ENCODE data around the gene MRPL2.

The MRPL2 gene

GRCh38 chr6:43060755-43061633 is 1.8 kb upstream of the MRPL2 start:
- Histone ChIP-seq H3K36me3 (ENCODE audit: control insufficient read depth in 4 of 4, insufficient read depth in 4 of 4, low read length in 3 of 4) (peaks cover 4 to 21% (median 10%) of the 10 kb centered on the region in 4 experiments), H3K9me3 (ENCODE audit: control extremely low read depth in 1 of 5, control insufficient read depth in 4 of 5, insufficient read depth in 2 of 5, low read depth in 1 of 5, low read length in 4 of 5) (no peaks in the 10 kb centered on the region), H3K4me3 (ENCODE audit: control insufficient read depth in 1 of 7, extremely low read depth in 1 of 7, insufficient read depth in 4 of 7, low read depth in 2 of 7, low read length in 6 of 7) (peak overlapping the region in 3 of 7 experiments; percentile 99 to 100 (median 99)), H3K27ac (ENCODE audit: insufficient read depth in 1 of 2, low read depth in 1 of 2, low read length in 2 of 2, poor library complexity in 1 of 2, severe bottlenecking in 2 of 2) (no peak overlapping the region), H3K27me3 (replicated peaks in 2 of 5; ENCODE audit: control insufficient read depth in 4 of 5, insufficient read depth in 5 of 5, low read length in 4 of 5) (no peaks in the 10 kb centered on the region), H3K4me1 (ENCODE audit: control extremely low read depth in 1 of 4, control insufficient read depth in 4 of 4, insufficient read depth in 4 of 4, low read length in 3 of 4) (peaks cover 9 to 23% (median 18%) of the 10 kb centered on the region in 4 experiments)
- no peak for DNase-seq
- ChIA-PET POLR2A (no interaction called here), CTCF (interaction anchor here (0.5 to 1.6 kb wide), 6 partner anchors 12 to 321 kb away, joined by 3 to 5 read pairs (median 3); partner anchors contain the start of gene PTK7)
- 98% methylated on average over 12 of the region's 12 CpGs for WGBS (ENCODE audit: insufficient coverage)

DNA sequence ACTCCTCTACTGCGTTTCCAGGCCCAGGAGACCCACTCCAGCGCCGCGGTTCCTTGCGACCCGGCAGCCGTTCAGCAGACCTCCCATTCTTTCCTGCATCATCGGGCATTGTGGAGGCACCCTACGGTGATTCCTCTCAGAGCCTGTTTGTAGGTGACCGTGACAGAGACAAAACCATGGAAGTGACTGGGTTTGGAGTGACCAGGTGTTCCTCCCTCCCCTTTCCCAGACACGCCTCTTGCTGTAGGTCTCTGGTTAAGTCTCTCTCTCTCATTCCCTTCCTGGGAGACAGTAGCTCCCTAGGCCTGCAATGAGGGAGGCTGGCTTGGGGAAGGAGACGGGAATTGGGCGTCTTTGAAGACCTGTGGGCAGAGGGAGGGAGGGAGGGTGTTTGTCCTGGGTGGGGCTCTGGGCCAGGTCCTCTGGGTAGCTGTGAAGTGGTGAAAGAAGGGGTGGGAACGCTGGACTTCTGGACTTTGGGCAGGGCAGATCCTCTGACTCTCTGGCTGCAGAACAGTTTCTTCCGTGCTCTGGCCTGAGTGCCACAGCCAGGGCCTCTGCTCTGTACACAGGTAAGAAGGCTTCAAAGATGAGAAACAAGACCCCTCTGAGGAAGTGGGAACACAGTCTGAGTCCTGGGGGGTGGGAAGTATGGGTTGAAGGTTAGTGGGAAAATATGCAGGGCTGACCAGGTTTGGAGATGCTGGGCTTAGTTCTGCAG is 960 bp upstream of the MRPL2 start:
- H3K4me3 ChIP-seq (ENCODE audit: control insufficient read depth in 1 of 7, extremely low read depth in 1 of 7, insufficient read depth in 4 of 7, low read depth in 2 of 7, low read length in 6 of 7) = peak overlapping the region; percentile 74 to 100 (median 98)
- POLR2A ChIA-PET = interaction anchor here (1.0 kb wide), 1 partner anchor 81 kb away, joined by 3 read pairs; the partner anchor contains the start of gene PEX6
- H3K36me3 ChIP-seq (ENCODE audit: control insufficient read depth in 4 of 4, insufficient read depth in 4 of 4, low read length in 3 of 4) = peaks cover 4 to 23% (median 13%) of the 10 kb centered on the region in 4 experiments
- no peaks in the 10 kb centered on the region for H3K27me3 ChIP-seq (replicated peaks in 2 of 5; ENCODE audit: control insufficient read depth in 4 of 5, insufficient read depth in 5 of 5, low read length in 4 of 5)
- H3K27ac ChIP-seq (ENCODE audit: insufficient read depth in 1 of 2, low read depth in 1 of 2, low read length in 2 of 2, poor library complexity in 1 of 2, severe bottlenecking in 2 of 2) = peak overlapping the region; percentile 97 to 99
- CTCF ChIA-PET = interaction anchor here (0.5 to 2.2 kb wide), 6 partner anchors 9 to 322 kb away, joined by 3 to 8 read pairs (median 4); partner anchors contain the start of gene PTK7
- DNase-seq = no peak
- WGBS (ENCODE audit: insufficient coverage) = 8% methylated on average over 11 of the region's 15 CpGs
- H3K9me3 ChIP-seq (ENCODE audit: control extremely low read depth in 1 of 5, control insufficient read depth in 4 of 5, insufficient read depth in 2 of 5, low read depth in 1 of 5, low read length in 4 of 5) = no peaks in the 10 kb centered on the region
- H3K4me1 ChIP-seq (ENCODE audit: control extremely low read depth in 1 of 4, control insufficient read depth in 4 of 4, insufficient read depth in 4 of 4, low read length in 3 of 4) = peaks cover 9 to 23% (median 18%) of the 10 kb centered on the region in 4 experiments

DNA sequence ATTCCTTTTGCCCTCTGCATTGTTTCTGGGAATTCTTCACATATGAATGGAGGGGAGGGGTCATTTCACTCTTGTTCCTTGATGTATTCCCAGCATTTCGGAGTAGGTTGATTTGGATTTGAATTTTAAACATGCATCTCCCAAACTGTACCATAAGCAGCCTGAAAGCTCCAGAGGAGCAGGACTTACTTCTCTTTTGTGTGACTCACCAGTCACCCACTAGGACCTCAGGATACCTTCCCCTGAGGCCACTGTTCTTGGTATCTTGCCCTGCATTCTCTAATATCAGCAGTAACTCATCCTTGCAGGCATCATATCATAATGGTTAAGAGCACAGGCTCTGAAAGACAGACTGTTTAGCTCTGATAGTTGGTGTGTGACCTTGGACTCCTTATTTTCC is 703 bp downstream of the MRPL2 start:
- no peaks in the 10 kb centered on the region for H3K27me3 ChIP-seq (replicated peaks in 2 of 5; ENCODE audit: control insufficient read depth in 4 of 5, insufficient read depth in 5 of 5, low read length in 4 of 5)
- peak overlapping the region in 6 of 7 experiments; percentile 80 to 100 (median 98) for H3K4me3 ChIP-seq (ENCODE audit: control insufficient read depth in 1 of 7, extremely low read depth in 1 of 7, insufficient read depth in 4 of 7, low read depth in 2 of 7, low read length in 6 of 7)
- CTCF ChIA-PET = interaction anchor here (0.8 to 2.2 kb wide), 3 partner anchors 13 to 85 kb away, joined by 3 to 8 read pairs (median 6); no protein-coding TSS in a partner anchor
- POLR2A ChIA-PET = no interaction called here
- H3K27ac ChIP-seq (ENCODE audit: insufficient read depth in 1 of 2, low read depth in 1 of 2, low read length in 2 of 2, poor library complexity in 1 of 2, severe bottlenecking in 2 of 2) = peak overlapping the region; percentile 97 to 99
- WGBS (ENCODE audit: insufficient coverage) = no CpG with 5 or more reads among the region's 1 CpG
- peaks cover 4 to 21% (median 17%) of the 10 kb centered on the region in 4 experiments for H3K36me3 ChIP-seq (ENCODE audit: control insufficient read depth in 4 of 4, insufficient read depth in 4 of 4, low read length in 3 of 4)
- DNase-seq = peak in 2 of 3 donors; percentile 15 to 20
- H3K4me1 ChIP-seq (ENCODE audit: control extremely low read depth in 1 of 4, control insufficient read depth in 4 of 4, insufficient read depth in 4 of 4, low read length in 3 of 4) = peaks cover 9 to 30% (median 23%) of the 10 kb centered on the region in 4 experiments
- no peaks in the 10 kb centered on the region for H3K9me3 ChIP-seq (ENCODE audit: control extremely low read depth in 1 of 5, control insufficient read depth in 4 of 5, insufficient read depth in 2 of 5, low read depth in 1 of 5, low read length in 4 of 5)

GRCh38 chr6:43055966-43056365 is 3.3 kb downstream of the MRPL2 start:
- Histone ChIP-seq H3K4me1 (ENCODE audit: control extremely low read depth in 1 of 4, control insufficient read depth in 4 of 4, insufficient read depth in 4 of 4, low read length in 3 of 4) (peaks cover 9 to 43% (median 38%) of the 10 kb centered on the region in 4 experiments), H3K9me3 (ENCODE audit: control extremely low read depth in 1 of 5, control insufficient read depth in 4 of 5, insufficient read depth in 2 of 5, low read depth in 1 of 5, low read length in 4 of 5) (no peaks in the 10 kb centered on the region), H3K27ac (ENCODE audit: insufficient read depth in 1 of 2, low read depth in 1 of 2, low read length in 2 of 2, poor library complexity in 1 of 2, severe bottlenecking in 2 of 2) (no peak overlapping the region), H3K27me3 (replicated peaks in 2 of 5; ENCODE audit: control insufficient read depth in 4 of 5, insufficient read depth in 5 of 5, low read length in 4 of 5) (no peaks in the 10 kb centered on the region), H3K4me3 (ENCODE audit: control insufficient read depth in 1 of 7, extremely low read depth in 1 of 7, insufficient read depth in 4 of 7, low read depth in 2 of 7, low read length in 6 of 7) (no peak overlapping the region), H3K36me3 (ENCODE audit: control insufficient read depth in 4 of 4, insufficient read depth in 4 of 4, low read length in 3 of 4) (peaks cover 0 to 32% (median 17%) of the 10 kb centered on the region in 4 experiments)
- ChIA-PET CTCF (interaction anchor here (1.3 to 3.0 kb wide), 2 partner anchors 8 to 70 kb away, joined by 3 to 11 read pairs; no protein-coding TSS in a partner anchor), POLR2A (no interaction called here)
- no peak for DNase-seq
- 100% methylated on average over 4 of the region's 8 CpGs for WGBS (ENCODE audit: insufficient coverage)

- Histone ChIP-seq H3K4me3 (ENCODE audit: control insufficient read depth in 1 of 7, extremely low read depth in 1 of 7, insufficient read depth in 4 of 7, low read depth in 2 of 7, low read length in 6 of 7) (peak overlapping the region in 5 of 7 experiments; percentile 81 to 93 (median 84)), H3K4me1 (ENCODE audit: control extremely low read depth in 1 of 4, control insufficient read depth in 4 of 4, insufficient read depth in 4 of 4, low read length in 3 of 4) (peaks cover 7 to 33% (median 28%) of the 10 kb centered on the region in 4 experiments), H3K36me3 (ENCODE audit: control insufficient read depth in 4 of 4, insufficient read depth in 4 of 4, low read length in 3 of 4) (peaks cover 2 to 44% (median 24%) of the 10 kb centered on the region in 4 experiments), H3K9me3 (ENCODE audit: control extremely low read depth in 1 of 5, control insufficient read depth in 4 of 5, insufficient read depth in 2 of 5, low read depth in 1 of 5, low read length in 4 of 5) (no peaks in the 10 kb centered on the region), H3K27ac (ENCODE audit: insufficient read depth in 1 of 2, low read depth in 1 of 2, low read length in 2 of 2, poor library complexity in 1 of 2, severe bottlenecking in 2 of 2) (peak overlapping the region; percentile 69 to 90), H3K27me3 (replicated peaks in 2 of 5; ENCODE audit: control insufficient read depth in 4 of 5, insufficient read depth in 5 of 5, low read length in 4 of 5) (no peaks in the 10 kb centered on the region)
- CTCF ChIA-PET = interaction anchor here (0.6 to 3.0 kb wide), 8 partner anchors 10 to 393 kb away, joined by 3 to 11 read pairs (median 3); partner anchors contain the start of gene KLHDC3
- WGBS (ENCODE audit: insufficient coverage) = 89% methylated on average over 14 of the region's 17 CpGs
- POLR2A ChIA-PET = interaction anchor here (0.6 to 1.1 kb wide), 5 partner anchors 11 to 1157 kb away, joined by 3 to 7 read pairs (median 5); partner anchors contain the start of genes KLHDC3 and MEA1
- DNase-seq = no peak
Measured at GRCh38 chr6:43054206-43054943, 4.9 kb downstream of the MRPL2 start.

DNA sequence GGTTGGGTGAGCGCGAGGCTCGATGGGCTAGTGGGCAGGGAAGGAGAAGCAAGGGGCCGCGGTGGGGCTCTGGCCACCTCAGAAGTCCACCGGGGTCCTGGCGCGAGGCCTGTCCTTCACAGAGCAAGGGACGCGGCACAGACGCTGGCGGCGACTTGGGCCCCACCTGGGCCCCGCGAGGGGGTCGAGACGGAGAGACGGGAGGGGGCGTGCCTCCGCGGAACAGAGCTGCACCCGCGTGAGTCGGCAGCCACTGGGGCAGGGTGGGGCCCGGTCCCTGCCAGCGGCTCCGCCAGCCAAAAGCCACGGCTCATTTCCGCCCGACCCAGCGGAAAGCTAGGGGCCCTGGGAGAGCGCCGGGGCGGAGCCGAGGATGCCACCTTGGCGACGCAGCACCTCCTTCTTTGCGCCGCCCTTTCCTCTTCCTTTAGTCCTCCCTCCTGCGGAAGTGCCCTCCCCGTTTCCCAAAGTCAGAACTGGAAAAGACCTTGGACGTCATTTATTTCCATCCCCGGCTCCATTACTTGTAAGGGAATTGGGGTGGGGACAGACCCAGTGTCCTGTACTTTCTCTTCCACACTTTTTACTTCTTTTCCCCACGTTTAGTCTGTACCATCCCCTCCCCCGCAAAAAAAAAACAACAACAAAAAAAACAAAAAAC is 5.6 kb downstream of the MRPL2 start, which contains the start of gene CUL7:
TSS of gene CUL7 (minus strand) at position 307 of the 661 bp plus-strand sequence. CDS start 1,063 bp downstream, outside the sequence.
- ChIA-PET POLR2A (interaction anchor here (0.6 to 1.1 kb wide), 5 partner anchors 12 to 1156 kb away, joined by 3 to 7 read pairs (median 5); partner anchors contain the start of genes KLHDC3 and MEA1), CTCF (interaction anchor here (1.0 to 3.0 kb wide), 7 partner anchors 11 to 88 kb away, joined by 3 to 11 read pairs (median 3); partner anchors contain the start of gene KLHDC3)
- Histone ChIP-seq H3K27me3 (replicated peaks in 2 of 5; ENCODE audit: control insufficient read depth in 4 of 5, insufficient read depth in 5 of 5, low read length in 4 of 5) (no peaks in the 10 kb centered on the region), H3K36me3 (ENCODE audit: control insufficient read depth in 4 of 4, insufficient read depth in 4 of 4, low read length in 3 of 4) (peaks cover 2 to 49% (median 26%) of the 10 kb centered on the region in 4 experiments), H3K4me1 (ENCODE audit: control extremely low read depth in 1 of 4, control insufficient read depth in 4 of 4, insufficient read depth in 4 of 4, low read length in 3 of 4) (peaks cover 6 to 29% (median 26%) of the 10 kb centered on the region in 4 experiments), H3K9me3 (ENCODE audit: control extremely low read depth in 1 of 5, control insufficient read depth in 4 of 5, insufficient read depth in 2 of 5, low read depth in 1 of 5, low read length in 4 of 5) (no peaks in the 10 kb centered on the region), H3K4me3 (ENCODE audit: control insufficient read depth in 1 of 7, extremely low read depth in 1 of 7, insufficient read depth in 4 of 7, low read depth in 2 of 7, low read length in 6 of 7) (peak within 1 kb of the TSS; percentile 49 to 93 (median 83)), H3K27ac (ENCODE audit: insufficient read depth in 1 of 2, low read depth in 1 of 2, low read length in 2 of 2, poor library complexity in 1 of 2, severe bottlenecking in 2 of 2) (peak within 1 kb of the TSS; percentile 69 to 90)
- peak; percentile 89 to 94 (median 94) for DNase-seq
- 0% methylated on average over 42 of the region's 45 CpGs for WGBS (ENCODE audit: insufficient coverage)

Data from common myeloid progenitor, CD34-positive (primary cell).